NCI-H2196 treated with DMSO at 0.1 percent for 48 hours (cell line): ENCODE results near the gene LMBR1L.

Experiments
- DNase-seq: peaks from one replicate; lab custom pipeline; 2025; ENCODE audit not compliant: unreplicated experiment; lab: John Stamatoyannopoulos, UW

The LMBR1L gene

GRCh38 chr12:49121047-49121696 is 10.5 kb upstream of the LMBR1L start:
- DNase-seq, result peak; percentile 51

- DNase-seq, result no peak
Observed at GRCh38 chr12:49111206-49111605, 559 bp upstream of the LMBR1L start.

GRCh38 chr12:49109641-49110463 is 795 bp downstream of the LMBR1L start:
- DNase-seq, result no peak

GRCh38 chr12:49108958-49109404 is 1.7 kb downstream of the LMBR1L start:
- no peak for DNase-seq

GRCh38 chr12:49105504-49106084 is 5.1 kb downstream of the LMBR1L start:
- DNase-seq, result no peak

- DNase-seq, result no peak
Observed at GRCh38 chr12:49104822-49105221, 5.8 kb downstream of the LMBR1L start.

- DNase-seq, result no peak
Observed at GRCh38 chr12:49100380-49100779, 10.3 kb downstream of the LMBR1L start.

- DNase-seq, result no peak
Observed at GRCh38 chr12:49098703-49099102, 11.9 kb downstream of the LMBR1L start.

GRCh38 chr12:49098035-49098451 is 12.6 kb downstream of the LMBR1L start:
- no peak for DNase-seq

GRCh38 chr12:49097381-49097780 is 13.3 kb downstream of the LMBR1L start:
- no peak for DNase-seq

- DNase-seq, result no peak
Observed at GRCh38 chr12:49094975-49095365, 15.7 kb downstream of the LMBR1L start.

- DNase-seq, result peak; percentile 32
Observed at GRCh38 chr12:49094160-49094974, 16.3 kb downstream of the LMBR1L start, which contains the start of gene DHH. DHH (minus strand) TSS chr12:49094801; CDS start chr12:49094512, 289 bp downstream.

GRCh38 chr12:49093792-49094159 is 16.9 kb downstream of the LMBR1L start:
- DNase-seq, result no peak

GRCh38 chr12:49092816-49093406 is 17.7 kb downstream of the LMBR1L start:
- no peak for DNase-seq

- no peak for DNase-seq
Observed at GRCh38 chr12:49092086-49092815, 18.4 kb downstream of the LMBR1L start.

- DNase-seq, result no peak
Observed at GRCh38 chr12:49091836-49092085, 18.9 kb downstream of the LMBR1L start.

GRCh38 chr12:49091056-49091835 is 19.4 kb downstream of the LMBR1L start:
- no peak for DNase-seq

- DNase-seq, result no peak
Observed at GRCh38 chr12:49089821-49090773, 20.6 kb downstream of the LMBR1L start.
